Left ventricle myocardium inferior (tissue), 1 donor: Measurements from ENCODE around the gene RGS6. TPM values are rescaled to one million over a fixed set of nuclear protein-coding genes. Genes with fewer than 3 reads are reported as not detected.

Source experiments
- DNase-seq: peaks from one replicate; pipeline ENCODE4 v3.0.0-alpha.2; 2020
- H3K27ac ChIP-seq: fragments of 200-600 bp; replicated peaks from 2 replicates; pipeline ENCODE4 v1.8.0; 2021
- H3K27me3 ChIP-seq: fragments of 200-600 bp; 2 replicates; pipeline ENCODE4 v1.8.0; 2021; ENCODE audit warnings: low read depth
- H3K36me3 ChIP-seq: fragments of 200-600 bp; 2 replicates; pipeline ENCODE4 v1.8.0; 2021
- H3K4me1 ChIP-seq: fragments of 200-600 bp; 2 replicates; pipeline ENCODE4 v1.8.0; 2021
- H3K4me3 ChIP-seq: fragments of 200-600 bp; 2 replicates; pipeline ENCODE4 v1.8.0; 2021; ENCODE audit warnings: mild to moderate bottlenecking, moderate library complexity
- H3K9me3 ChIP-seq: fragments of 200-600 bp; replicated peaks from 2 replicates; pipeline ENCODE4 v1.8.0; 2021
- intact Hi-C: fragments of 100-400 bp; cut with micrococcal nuclease; formaldehyde crosslinking; loops from one replicate; pipeline ENCODE4 v1.11.0; 2022
- total RNA-seq: library from RNA; stranded (reverse); fragmentation: NEBNext Ultra II Directional; extraction: Animal tissue kit (Norgen Biotek cat#: 25700); gene quantifications from one replicate; pipeline ENCODE4 v1.2.1, GENCODE V29; 2021
- TF ChIP-seq, protein P1 (sequence below): fragments of 200-600 bp; IDR thresholded peaks from 2 replicates; pipeline ENCODE4 v1.8.0; 2021; ENCODE audit warnings: antibody characterized with exemption, mild to moderate bottlenecking, borderline replicate concordance
- donor health status: DM: no; HTN: yes; CAD: no; lungs with severe emphysema.

RGS6 gene
- total RNA-seq, 1 donor from 2014 or later: 23.0 TPM

DNA sequence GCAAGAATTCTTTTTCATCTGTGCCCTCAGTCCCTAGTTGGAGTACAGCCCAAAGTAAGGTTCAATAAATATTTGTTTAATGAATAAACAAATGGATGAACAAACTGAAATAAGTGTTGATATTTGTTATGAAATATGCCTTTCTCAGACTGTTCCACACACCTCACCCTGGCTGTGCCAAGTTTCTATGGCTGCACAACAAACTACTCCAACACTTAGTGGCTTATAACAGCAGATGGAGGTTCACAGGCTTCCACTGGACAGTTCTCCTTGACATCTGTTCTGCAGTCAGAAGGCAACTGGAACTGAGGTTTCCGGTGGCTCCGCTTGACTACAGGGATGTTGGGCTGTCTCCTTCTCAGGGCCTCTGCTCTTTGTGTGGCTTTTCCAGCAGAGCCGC, 197.1 kb downstream of the RGS6 start:
- no peaks in the 10 kb centered on the region for H3K9me3 ChIP-seq
- H3K27me3 ChIP-seq: no peaks in the 10 kb centered on the region
- intact Hi-C loops: no loop called here
- no peaks in the 10 kb centered on the region for H3K36me3 ChIP-seq
- H3K4me1 ChIP-seq: peaks cover 9% of the 10 kb centered on the region
- no peak for DNase-seq
- no peak overlapping the region for H3K4me3 ChIP-seq
- H3K27ac ChIP-seq: no peak overlapping the region
- TF ChIP-seq, protein P1, sequence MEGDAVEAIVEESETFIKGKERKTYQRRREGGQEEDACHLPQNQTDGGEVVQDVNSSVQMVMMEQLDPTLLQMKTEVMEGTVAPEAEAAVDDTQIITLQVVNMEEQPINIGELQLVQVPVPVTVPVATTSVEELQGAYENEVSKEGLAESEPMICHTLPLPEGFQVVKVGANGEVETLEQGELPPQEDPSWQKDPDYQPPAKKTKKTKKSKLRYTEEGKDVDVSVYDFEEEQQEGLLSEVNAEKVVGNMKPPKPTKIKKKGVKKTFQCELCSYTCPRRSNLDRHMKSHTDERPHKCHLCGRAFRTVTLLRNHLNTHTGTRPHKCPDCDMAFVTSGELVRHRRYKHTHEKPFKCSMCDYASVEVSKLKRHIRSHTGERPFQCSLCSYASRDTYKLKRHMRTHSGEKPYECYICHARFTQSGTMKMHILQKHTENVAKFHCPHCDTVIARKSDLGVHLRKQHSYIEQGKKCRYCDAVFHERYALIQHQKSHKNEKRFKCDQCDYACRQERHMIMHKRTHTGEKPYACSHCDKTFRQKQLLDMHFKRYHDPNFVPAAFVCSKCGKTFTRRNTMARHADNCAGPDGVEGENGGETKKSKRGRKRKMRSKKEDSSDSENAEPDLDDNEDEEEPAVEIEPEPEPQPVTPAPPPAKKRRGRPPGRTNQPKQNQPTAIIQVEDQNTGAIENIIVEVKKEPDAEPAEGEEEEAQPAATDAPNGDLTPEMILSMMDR: no peak

DNA sequence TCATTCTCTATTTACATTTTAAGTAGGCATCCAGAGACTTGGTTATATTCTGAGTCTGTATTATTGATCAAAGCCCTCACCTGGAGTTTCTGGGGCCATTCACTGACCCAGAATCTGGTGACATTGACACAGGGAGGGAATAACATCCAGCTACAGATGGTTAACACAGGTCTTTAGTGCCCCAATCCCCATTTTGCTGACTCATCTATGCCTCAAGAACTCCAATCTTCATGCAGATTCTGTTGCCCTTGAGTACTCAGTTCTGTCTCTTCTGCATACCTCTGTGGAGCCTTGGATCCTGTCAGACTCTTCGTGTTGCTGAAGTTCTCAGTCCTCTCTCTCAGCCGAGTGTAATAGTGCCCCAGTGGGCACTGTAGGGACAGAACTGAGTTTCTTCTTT, 208.9 kb downstream of the RGS6 start:
- TF ChIP-seq, protein P1: no peak
- Histone ChIP-seq H3K4me1 (peaks cover 5% of the 10 kb centered on the region), H3K27me3 (no peaks in the 10 kb centered on the region), H3K36me3 (no peaks in the 10 kb centered on the region), H3K9me3 (no peaks in the 10 kb centered on the region), H3K27ac (no peak overlapping the region), H3K4me3 (no peak overlapping the region)
- intact Hi-C loops: no loop called here
- DNase-seq: no peak

DNA sequence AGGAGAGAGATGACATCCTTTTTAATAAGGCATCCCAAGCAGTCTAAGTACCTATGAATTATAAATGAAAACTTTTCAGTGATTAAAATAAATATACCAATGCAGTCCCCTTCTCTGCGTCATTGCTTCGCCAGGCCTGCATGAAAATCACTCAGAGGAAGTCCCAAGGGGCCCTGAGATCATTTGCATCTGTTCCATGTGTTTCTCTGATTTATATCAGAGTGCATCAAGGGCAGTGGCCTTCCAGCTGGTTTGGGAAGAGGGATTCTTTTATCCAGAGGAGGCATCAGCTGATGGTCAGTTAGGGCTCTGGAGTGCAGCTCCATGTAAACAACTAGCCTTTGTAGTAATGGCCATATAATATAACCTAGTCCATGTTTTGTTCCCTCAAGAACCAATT, 210.1 kb downstream of the RGS6 start:
- H3K36me3 ChIP-seq: no peaks in the 10 kb centered on the region
- H3K4me3 ChIP-seq: no peak overlapping the region
- intact Hi-C loops: no loop called here
- no peaks in the 10 kb centered on the region for H3K27me3 ChIP-seq
- TF ChIP-seq, protein P1: no peak
- H3K4me1 ChIP-seq: peaks cover 5% of the 10 kb centered on the region
- no peaks in the 10 kb centered on the region for H3K9me3 ChIP-seq
- no peak overlapping the region for H3K27ac ChIP-seq
- DNase-seq: no peak

DNA sequence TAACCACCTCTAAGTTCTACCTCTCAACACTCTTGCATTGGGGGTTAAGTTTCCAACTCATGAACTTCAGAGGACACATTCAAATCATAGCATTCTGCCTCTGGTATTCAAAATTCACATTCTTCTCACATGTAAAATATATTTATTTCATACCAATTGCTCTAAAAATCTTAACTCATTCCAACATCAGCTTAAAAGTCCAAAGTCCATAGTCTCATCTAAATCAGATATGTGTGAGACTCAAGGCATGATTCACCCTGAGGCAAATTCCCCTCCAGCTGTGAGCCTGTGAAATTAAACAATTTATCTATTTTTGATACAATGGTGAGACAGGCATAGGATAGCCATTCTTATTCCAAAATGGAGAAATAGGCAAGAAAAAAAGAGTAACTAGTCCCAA, 214.0 kb downstream of the RGS6 start:
- no peak for DNase-seq
- Histone ChIP-seq H3K4me3 (no peak overlapping the region), H3K27ac (no peak overlapping the region), H3K27me3 (no peaks in the 10 kb centered on the region), H3K9me3 (no peaks in the 10 kb centered on the region), H3K36me3 (no peaks in the 10 kb centered on the region), H3K4me1 (peaks cover 5% of the 10 kb centered on the region)
- intact Hi-C loops: no loop called here
- TF ChIP-seq, protein P1: no peak

DNA sequence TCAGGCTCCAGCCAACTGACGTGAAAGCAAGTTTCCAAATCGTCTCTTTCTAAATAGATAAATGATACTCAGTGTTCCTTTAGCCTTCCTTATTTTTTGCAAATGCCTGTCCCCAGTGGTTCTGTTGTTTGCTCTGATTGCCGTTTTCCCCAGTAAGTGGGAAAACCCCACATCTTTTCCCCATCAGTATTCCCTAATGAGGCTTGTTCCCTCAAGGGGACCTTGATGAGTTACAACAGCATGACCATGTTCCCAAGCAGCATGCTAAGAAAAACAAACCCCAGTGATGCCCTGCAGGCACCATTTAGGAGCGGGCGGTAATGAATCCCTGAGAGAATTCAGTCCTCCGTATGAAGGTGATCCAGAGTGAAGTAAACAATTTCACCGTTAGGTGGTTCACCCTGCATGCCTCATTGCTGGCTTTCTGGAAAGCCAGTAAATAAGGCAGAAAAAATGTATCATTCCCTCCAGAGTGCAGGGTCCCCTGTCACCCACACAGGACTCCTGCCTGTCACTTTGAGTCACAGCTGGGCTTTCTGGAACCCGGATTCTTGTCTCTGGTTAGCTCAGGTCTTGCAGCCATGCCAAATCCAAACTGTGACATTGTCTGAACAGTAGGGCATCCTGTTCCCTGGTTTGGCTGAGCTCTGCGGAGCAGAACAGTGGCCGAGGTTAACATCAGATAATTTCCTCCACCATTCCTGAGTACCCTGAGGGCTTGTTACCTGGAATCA, 222.6 kb downstream of the RGS6 start:
- Histone ChIP-seq H3K4me1 (peaks cover 23% of the 10 kb centered on the region), H3K36me3 (no peaks in the 10 kb centered on the region), H3K27me3 (no peaks in the 10 kb centered on the region), H3K27ac (no peak overlapping the region), H3K9me3 (peaks cover 12% of the 10 kb centered on the region), H3K4me3 (no peak overlapping the region)
- no peak for DNase-seq
- intact Hi-C loops: no loop called here
- TF ChIP-seq, protein P1: no peak
